HG03135 (cell line): Measurements from ENCODE around the gene DLL1.

Source experiments
- ATAC-seq: cut with Tn5 transposase; IDR thresholded peaks from one replicate; pipeline ENCODE4 v1.9.1; 2021; ENCODE audit warnings: mild to moderate bottlenecking, moderate library complexity; ENCODE audit not compliant: unreplicated experiment

The DLL1 gene

DNA sequence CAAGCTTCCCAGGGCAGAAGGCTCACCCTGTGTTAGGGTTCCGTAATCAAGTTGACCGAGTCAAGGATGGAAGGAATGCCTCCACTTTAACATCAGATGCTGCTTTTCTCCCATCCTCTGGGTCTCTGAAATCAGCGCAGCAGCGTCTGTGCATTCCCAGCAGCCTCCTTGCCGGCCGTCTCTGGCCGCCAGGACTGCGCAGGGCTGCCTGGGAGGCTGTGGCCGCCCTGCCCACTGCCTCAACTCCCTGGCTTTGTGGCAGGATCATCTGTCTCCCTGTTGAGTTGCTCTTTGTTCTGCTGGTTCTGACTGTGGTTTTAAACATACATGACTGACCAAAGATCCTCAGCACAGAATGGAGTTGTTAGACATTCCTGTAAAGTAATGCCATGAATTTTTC, 56.5 kb downstream of the DLL1 start:
- no peak for ATAC-seq

DNA sequence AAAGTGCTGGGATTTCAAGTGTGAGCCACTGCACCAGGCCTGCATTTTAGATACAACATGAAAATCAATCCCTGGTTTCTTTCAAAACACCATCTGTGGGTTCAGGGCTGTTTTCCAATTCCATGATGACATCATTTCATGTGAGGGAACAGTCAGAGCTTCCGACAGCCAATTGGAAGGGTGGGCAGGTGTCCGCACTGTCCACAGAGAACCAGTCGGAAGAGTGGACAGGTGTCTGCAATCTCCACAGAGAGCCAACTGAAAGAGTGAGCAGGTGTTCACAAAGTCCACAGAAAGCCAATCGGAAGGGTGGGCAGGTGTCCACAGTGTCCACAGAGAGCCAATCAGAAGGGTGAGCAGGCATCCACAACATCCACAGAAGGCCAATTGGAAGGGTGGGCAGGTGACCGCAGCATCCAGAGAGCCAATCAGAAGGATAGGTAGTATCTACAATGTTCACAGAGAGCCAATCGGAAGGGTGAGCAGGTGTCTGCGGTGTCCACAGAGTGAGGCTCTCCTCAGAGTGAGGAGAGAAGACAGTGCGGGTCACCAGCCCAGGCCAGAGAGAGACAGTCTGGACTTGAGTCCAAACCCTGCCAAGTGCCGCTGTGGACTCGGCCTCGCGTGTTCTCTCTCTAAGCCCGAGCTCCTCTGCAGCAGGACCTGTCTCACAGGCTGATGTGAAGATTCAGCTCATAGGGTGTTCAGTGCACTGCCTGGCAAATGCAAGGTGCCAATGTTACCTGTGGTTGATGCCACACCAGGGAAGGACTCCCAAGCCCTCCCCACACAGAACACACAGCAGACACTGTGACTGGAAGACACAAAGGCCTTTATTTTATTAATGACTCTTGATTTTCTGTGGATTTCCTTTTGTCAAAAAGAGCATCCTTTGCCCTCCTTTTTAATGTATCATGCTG, 57.3 kb downstream of the DLL1 start:
- no peak for ATAC-seq
